ENCODE data around the gene CLCN4.

The CLCN4 gene

DNA sequence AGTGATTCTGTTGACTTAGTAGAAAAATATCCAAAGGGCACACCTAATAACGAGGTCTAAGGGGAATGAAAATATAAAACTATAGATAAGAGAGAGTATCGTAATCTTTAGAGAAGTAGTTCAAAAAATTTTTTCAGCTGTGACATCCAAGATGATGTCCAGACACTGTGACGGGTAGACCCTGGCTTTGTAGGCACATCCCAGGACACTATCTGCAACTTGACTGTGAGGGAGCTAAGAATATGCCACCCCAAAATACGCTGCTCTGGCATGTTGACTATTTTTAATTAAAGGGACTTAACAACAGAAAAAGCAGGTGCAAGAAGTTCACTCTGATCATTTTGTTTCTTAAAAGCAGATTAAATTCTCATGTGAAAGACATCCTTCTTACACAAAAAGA, 89.5 kb downstream of the CLCN4 start:
- DNase-seq = no peak

DNA sequence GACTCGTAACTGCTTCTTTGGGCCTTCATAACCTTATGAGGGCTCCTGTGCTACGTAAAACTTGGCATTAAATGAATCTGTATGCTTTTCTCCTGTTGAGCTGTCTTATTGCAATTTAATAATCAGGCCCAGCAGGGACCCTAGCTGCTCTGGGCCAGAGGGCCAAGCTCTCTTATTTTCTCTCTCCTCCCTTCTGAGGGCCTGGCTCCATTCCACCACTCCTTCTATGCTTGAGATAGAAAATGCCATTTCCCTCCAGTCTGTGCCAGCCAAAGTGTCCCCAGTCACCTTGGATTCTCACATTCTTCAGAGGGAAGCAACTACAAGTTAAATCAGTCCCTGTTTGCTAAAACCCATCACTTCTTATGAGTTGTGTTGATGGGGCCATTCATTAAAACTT, 90.1 kb downstream of the CLCN4 start:
- DNase-seq = no peak

DNA sequence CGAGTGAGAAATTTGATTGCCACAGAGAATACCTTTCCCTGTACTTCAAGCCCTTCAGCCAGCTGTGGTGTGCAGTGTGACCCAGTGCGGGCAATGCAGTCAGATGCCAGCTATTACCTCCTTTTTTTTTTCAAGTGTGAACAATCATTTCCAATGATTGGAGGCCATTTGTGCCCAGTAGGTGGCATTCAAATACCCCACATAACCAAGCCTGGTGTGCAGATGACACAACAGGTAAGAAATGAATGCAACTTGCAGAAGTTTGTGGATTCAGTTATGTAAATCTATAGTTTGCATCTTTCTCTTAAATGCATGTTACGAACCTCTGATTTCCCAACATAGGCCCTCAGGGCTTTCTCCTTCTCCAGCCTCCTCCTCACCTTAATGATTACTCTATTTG, 98.0 kb downstream of the CLCN4 start:
- no peak for DNase-seq

DNA sequence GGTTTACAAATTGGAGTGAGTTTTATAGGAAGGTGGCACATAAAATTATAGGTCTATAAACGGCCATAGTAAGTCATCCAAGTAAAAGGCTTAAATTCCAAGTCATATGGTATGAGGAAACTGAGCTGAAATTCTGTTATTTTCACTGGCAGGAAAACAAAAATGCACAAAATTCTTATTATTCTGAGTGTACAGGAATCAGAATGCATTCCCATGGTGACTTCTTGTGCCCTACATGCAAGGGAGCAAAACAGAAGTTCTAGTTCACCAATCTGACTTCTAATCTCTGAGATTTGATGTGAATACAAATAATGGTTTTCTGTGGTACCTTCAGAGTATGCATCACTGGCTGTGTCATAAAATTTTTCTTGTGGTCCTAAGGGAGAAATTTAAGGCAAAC, 102.9 kb downstream of the CLCN4 start:
- no peak for DNase-seq

DNA sequence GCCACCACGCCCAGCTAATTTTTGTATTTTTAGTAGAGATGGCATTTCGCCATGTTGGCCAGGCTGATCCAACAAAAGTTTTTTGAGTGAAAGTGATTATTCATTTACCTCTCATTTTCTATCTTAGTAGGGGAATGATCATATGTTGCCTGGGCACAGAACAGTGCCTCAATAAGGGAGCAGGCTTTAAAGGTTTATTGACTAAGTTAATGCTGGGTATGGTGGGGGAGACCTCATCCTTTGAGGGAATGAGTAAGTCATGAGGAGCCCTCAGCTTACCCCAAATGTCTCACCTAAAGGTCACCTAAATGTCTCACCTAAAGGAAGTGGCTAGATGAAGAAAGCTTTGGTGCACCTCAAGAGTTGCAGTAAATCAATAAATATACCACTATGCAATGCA, 109.0 kb downstream of the CLCN4 start:
- DNase-seq = no peak

DNA sequence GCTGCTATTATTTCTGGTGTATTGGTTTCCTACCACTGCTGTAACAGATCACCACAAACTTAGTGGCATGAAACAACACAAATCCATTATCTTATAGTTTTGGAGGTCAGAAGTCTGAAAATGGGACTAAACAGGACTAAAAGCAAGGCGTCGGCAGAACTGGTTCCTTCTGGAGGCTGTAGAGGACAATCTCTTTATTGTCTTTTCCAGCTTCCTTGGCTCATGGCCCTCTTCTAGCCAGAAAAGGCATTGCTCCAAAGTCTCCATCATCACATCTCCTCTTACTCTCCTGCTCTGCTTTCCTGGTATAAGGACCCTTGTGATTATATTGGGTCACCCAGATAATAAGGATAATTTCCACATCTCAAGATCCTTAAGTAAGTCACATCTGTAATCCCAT, 121.9 kb downstream of the CLCN4 start:
- DNase-seq = no peak

DNA sequence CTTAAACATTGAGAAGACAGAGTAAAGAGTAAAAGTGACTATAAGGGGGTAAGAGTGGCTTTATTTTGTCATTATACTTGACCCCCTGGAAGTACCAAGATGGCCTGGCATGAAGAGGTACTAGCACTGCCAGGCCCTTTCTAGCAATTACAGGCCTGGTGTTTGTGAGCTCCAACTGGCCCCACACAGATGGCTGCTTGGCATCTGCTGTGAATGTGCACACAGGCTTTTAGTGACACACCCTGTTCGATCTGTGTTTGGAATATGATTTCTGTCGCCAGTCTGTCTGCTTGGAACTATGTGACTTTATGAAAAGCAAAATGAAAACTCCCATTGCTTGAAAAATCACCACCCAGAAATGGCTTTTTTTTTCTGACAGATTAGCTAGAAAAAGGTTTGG, 123.3 kb downstream of the CLCN4 start:
- no peak for DNase-seq

DNA sequence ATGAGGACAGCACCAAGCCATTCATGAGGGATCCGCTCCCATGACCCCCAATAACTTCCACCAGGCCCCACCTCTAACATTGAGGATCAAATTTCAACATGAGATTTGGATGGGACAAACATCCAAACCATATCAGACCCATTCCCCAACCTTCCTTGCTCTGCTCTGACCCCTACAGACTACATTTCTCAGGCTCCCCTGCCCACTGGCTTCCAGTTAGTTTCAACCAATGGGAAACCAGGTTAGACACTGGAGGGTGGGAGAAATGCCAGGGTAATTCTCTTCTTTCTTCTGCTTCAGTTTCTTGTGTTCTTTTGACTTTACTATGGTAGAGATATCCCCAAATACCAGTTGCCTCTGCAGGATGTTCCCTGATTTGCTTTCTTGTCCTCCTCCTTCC, 125.7 kb downstream of the CLCN4 start:
- no peak for DNase-seq

DNA sequence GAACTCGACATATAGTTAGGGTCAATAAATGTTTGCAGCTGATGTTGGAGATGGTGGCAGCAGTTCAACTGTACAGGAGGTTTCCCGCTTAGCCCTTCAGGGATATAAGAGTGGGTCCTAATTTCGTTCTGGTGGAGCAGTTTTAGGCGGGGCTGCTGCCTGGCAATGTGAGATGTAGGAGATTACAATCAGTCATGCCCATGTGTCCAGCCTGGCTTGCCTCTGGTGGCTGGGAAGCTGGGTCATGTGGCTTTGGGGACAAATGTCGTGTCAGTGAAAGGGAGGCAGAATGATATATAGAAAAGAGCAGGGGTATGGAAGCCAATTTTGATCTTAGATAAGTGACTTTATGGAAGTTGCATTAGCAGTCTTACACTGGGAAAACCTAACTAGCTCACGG, 129.4 kb downstream of the CLCN4 start:
- DNase-seq = no peak
